ENCODE results near the gene RASA2. TPM values are rescaled to one million over a fixed set of nuclear protein-coding genes. Genes with fewer than 3 reads are reported as not detected.
A peak's percentile ranks its signal among the peaks of the same experiment; 100 is the strongest.
"Not testable (repeated sequence)": the region's sequence is repeated elsewhere in the genome, so short reads cannot be mapped to it uniquely, and the experiment has no call there.

Gene RASA2
- total RNA-seq, 6 experiments from 2014 or later = 12.6 to 17.7 (median 14.5) TPM

GRCh38 chr3:141530415-141530768 lies 43.6 kb downstream of the RASA2 start:
- Mint-ChIP-seq H3K4me3 (peak overlapping the region; percentile 71), H3K27ac (peak overlapping the region; percentile 78), H3K9me3 (peaks cover 2% of the 10 kb centered on the region; the same call in 1 of the 2 replicates), H3K4me1 (ENCODE audit: low read depth) (peaks cover 55% of the 10 kb centered on the region), H3K27me3 (ENCODE audit: insufficient read depth) (peaks cover 2% of the 10 kb centered on the region; the same call in 1 of the 2 replicates), H3K36me3 (ENCODE audit: low read depth) (peaks cover 18% of the 10 kb centered on the region)
- TF ChIP-seq CTCF (IDR thresholded peaks at IDR 0.05) = no peak
- peak; percentile 78 for DNase-seq

GRCh38 chr3:141532609-141533008 lies 45.8 kb downstream of the RASA2 start:
- no peak for TF ChIP-seq CTCF (IDR thresholded peaks at IDR 0.05)
- H3K27ac Mint-ChIP-seq = no peak overlapping the region
- no peak for DNase-seq
- peaks cover 4% of the 10 kb centered on the region; the same call in 1 of the 2 replicates for H3K9me3 Mint-ChIP-seq
- H3K27me3 Mint-ChIP-seq (ENCODE audit: insufficient read depth) = peaks cover 2% of the 10 kb centered on the region
- H3K36me3 Mint-ChIP-seq (ENCODE audit: low read depth) = peaks cover 18% of the 10 kb centered on the region
- H3K4me1 Mint-ChIP-seq (ENCODE audit: low read depth) = peaks cover 44% of the 10 kb centered on the region
- no peak overlapping the region for H3K4me3 Mint-ChIP-seq

- not testable (repeated sequence) for H3K4me3 Mint-ChIP-seq; H3K27me3 Mint-ChIP-seq (ENCODE audit: insufficient read depth); DNase-seq; H3K27ac Mint-ChIP-seq; H3K9me3 Mint-ChIP-seq
- Mint-ChIP-seq H3K36me3 (ENCODE audit: low read depth) (peaks cover 18% of the 10 kb centered on the region), H3K4me1 (ENCODE audit: low read depth) (peaks cover 41% of the 10 kb centered on the region)
Observed at GRCh38 chr3:141536017-141536416, 49.2 kb downstream of the RASA2 start.

GRCh38 chr3:141537856-141538255 lies 51.0 kb downstream of the RASA2 start:
- Mint-ChIP-seq H3K4me1 (ENCODE audit: low read depth) (peaks cover 41% of the 10 kb centered on the region), H3K27ac (no peak overlapping the region), H3K4me3 (no peak overlapping the region), H3K9me3 (peaks cover 8% of the 10 kb centered on the region), H3K27me3 (ENCODE audit: insufficient read depth) (peaks cover 2% of the 10 kb centered on the region), H3K36me3 (ENCODE audit: low read depth) (peaks cover 32% of the 10 kb centered on the region)
- no peak for TF ChIP-seq CTCF (IDR thresholded peaks at IDR 0.05)
- no peak for DNase-seq

GRCh38 chr3:141538568-141539240 lies 51.9 kb downstream of the RASA2 start:
- Mint-ChIP-seq H3K9me3 (peaks cover 16% of the 10 kb centered on the region), H3K4me3 (no peak overlapping the region), H3K27me3 (ENCODE audit: insufficient read depth) (peaks cover 2% of the 10 kb centered on the region), H3K4me1 (ENCODE audit: low read depth) (peaks cover 46% of the 10 kb centered on the region), H3K36me3 (ENCODE audit: low read depth) (peaks cover 39% of the 10 kb centered on the region), H3K27ac (no peak overlapping the region; the same call in 1 of the 2 replicates)
- TF ChIP-seq CTCF (IDR thresholded peaks at IDR 0.05) = no peak
- no peak for DNase-seq

GRCh38 chr3:141539431-141540187 lies 52.8 kb downstream of the RASA2 start:
- peak overlapping the region; percentile 55 for H3K27ac Mint-ChIP-seq
- H3K9me3 Mint-ChIP-seq = peaks cover 25% of the 10 kb centered on the region
- H3K36me3 Mint-ChIP-seq (ENCODE audit: low read depth) = peaks cover 44% of the 10 kb centered on the region
- H3K4me1 Mint-ChIP-seq (ENCODE audit: low read depth) = peaks cover 52% of the 10 kb centered on the region
- DNase-seq = no peak
- TF ChIP-seq CTCF (IDR thresholded peaks at IDR 0.05) = no peak
- peak overlapping the region; percentile 18; the same call in 1 of the 2 replicates for H3K4me3 Mint-ChIP-seq
- peaks cover 2% of the 10 kb centered on the region for H3K27me3 Mint-ChIP-seq (ENCODE audit: insufficient read depth)

Data from HFFc6 (cell line).